ENCODE results near the gene HOXA9.

Gene HOXA9

GRCh38 chr7:27145165-27145913 is 20.0 kb downstream of the HOXA9 start:
- no peak for DNase-seq

- no peak for DNase-seq
Measured at GRCh38 chr7:27144781-27145164, 20.6 kb downstream of the HOXA9 start.

DNA sequence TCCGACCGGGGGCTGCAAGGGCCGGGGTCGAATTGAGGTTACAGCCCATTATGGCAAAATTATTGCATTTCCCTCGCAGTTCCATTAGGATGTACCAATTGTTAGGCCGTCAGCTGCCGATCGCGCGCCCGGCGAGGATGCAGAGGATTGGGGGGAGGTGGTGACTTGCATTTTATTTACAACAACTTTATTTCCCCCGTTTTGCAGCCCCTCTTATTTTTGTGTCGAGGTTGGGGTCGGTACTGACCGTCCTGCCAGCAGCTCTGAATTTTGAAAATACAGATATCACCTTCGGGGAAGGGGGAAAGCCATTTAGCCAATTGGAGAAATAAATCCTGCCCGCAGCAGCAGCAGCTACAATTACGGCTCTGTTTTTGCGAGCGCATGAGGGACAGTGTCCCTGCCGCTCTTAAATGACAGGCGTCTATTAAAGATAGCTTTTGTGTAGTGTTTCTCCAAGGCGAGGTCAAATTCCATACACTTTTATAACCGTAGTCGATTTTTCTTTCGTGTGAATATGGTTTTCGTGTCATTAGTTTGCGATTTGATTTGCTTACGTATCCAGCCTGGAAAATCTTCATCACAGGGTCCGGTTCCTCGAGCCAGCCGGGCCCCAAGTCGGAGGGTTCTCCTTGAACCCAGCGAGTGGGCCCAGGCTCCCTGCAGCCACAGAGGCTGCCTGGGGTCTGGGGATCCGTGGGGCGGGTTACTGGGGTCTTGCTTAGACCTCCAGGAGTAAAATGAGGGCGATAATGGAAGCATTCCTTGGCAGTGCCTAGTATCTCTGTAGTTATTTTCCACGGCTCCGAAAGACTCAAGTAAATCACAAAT is 21.2 kb downstream of the HOXA9 start:
- DNase-seq, result no peak

DNA sequence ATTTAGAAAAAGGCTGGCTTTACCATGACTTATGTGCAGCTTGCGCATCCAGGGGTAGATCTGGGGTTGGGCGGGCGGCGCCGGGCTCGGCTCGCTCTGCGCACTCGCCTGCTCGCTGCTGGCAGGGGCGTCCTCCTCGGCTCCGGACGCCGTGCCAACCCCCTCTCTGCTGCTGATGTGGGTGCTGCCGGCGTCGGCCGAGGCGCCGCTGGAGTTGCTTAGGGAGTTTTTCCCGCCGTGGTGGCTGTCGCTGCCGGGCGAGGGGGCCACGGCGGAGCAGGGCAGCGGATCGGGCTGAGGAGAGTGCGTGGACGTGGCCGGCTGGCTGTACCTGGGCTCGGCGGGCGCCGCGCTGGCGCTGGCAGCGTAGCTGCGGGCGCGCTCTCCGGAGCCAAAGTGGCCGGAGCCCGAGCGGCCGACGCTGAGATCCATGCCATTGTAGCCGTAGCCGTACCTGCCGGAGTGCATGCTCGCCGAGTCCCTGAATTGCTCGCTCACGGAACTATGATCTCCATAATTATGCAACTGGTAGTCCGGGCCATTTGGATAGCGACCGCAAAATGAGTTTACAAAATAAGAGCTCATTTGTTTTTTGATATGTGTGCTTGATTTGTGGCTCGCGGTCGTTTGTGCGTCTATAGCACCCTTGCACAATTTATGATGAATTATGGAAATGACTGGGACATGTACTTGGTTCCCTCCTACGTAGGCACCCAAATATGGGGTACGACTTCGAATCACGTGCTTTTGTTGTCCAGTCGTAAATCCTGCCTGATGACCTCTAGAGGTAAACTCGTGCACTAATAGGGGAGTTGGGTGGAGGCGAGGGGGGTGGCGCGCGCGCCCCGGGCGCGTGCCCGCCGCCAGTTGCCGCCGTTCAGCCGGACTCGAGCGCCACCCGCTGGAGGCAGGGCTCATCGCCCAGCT is 22.1 kb downstream of the HOXA9 start, which contains the start of gene HOXA5:
Gene HOXA5 (minus strand): TSS at position 659 of the 927 bp plus-strand sequence. CDS start 74 bp downstream, at position 585.
- no peak for DNase-seq

DNA sequence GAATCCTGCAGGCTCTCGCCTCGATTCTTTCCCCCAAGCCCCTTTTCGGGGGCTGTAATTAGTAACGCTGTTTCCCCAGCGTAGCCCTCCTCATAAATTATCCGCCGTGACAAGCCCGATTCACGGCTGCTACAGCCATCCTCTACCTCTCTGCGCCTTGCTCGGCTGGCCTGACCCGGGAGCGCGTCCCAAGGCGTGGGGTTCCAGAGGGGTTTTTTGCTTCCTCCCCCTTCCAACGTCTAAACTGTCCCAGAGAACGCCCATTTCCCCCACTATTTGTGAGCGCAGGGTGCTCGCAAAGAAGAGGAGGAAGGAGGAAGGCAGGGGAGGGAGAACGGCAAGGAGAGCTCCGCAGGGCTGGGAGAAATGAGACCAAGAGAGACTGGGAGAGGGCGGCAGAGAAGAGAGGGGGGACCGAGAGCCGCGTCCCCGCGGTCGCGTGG is 22.7 kb downstream of the HOXA9 start:
- no peak for DNase-seq

DNA sequence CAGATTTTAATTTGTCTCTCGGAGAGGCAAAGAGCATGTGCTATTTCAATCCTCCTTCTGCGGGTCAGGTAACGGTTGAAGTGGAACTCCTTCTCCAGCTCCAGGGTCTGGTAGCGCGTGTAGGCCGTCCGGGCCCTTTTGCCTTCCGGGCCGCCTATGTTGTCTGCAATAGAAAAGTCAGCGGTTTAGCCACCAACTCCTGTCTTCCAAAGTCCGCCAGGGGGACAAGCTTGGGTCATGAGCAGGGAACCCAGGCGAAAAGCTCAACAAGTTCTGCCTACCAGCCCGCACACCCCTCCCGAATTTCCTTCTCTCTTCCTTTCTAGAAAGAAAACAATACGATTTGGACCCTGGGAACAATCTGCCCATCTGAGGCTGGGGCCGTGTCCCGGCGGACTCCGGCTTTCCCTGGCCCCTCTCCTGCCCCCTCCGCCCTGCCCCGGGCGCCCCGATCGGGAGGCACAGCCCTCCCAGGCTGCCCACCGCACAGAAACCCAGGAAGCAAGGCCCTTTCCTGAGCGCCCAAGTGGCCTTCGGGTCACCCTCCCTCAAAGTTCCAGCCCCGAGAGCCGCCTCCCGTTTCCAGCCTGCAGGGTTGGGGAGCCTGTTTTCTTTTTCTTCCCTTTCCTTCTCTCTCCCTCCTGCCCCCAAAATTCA is 23.3 kb downstream of the HOXA9 start:
- DNase-seq, result no peak

DNA sequence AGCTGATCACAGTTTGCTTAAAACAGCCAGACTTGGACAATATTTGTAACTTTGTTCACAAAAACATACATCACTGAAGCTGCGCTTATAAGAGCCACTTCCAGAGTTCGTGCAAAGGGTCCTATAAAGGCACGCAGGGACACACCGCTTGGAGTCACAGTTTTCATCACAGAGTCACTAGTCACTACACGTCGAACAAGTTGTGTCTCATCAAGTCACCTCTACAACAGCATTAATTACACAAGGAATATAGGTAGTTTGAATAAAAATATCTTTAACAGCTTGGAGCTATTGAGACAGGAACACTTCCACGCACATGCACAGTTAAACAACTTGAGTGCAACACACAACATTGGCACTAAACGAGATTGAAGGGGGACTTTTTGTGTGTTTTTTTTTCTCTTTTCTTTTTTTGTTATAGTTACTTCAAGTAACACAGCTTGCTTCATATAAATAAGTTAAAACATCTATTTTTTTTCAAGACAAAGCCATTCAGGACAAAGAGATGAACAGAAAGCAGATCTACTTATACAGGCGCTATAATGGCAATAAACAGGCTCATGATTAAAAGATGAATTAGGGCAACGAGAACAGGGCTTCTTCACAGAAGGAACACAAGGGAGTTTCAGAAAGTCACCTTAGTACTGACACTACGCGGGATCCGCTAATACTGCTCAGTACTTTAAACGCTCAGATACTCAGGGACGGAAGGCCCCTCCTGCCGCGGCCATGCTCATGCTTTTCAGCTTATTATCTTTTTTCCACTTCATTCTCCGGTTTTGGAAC is 24.0 kb downstream of the HOXA9 start:
- DNase-seq, result no peak

DNA sequence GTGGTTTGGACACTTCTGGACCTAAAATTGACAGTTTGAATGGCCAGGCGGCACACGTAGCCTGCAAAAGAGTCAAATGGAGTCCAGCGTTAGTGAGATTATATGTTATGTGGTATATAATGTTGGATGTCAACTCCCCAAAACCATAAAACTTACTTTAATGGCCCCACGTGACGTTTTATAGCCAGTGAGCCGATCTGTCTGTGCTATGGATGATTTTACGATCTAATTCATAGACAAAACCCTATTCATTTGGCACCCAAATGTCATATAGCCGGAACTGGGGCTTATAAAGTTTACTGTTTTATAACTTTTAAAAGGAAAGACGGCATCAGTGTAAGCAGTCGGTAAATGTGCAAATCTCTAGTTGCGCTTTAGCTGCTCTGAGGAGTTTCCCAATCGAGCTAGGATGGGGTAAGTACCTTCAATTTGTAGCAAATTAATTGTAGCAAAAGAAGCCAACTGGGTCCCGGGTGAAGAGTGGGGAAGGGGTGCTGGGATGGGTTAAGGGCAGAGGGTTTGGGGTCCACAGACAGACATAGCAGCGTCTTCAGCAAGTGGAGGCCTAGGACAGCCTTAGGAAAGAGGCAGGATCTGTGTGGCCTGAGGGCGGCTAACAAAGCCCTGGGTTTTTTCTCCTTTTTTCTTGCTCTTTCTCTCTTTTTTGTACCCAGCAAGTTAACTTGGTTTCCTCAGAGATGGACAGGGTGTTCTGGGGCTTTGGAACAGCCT is 25.0 kb downstream of the HOXA9 start:
- DNase-seq, result no peak

DNA sequence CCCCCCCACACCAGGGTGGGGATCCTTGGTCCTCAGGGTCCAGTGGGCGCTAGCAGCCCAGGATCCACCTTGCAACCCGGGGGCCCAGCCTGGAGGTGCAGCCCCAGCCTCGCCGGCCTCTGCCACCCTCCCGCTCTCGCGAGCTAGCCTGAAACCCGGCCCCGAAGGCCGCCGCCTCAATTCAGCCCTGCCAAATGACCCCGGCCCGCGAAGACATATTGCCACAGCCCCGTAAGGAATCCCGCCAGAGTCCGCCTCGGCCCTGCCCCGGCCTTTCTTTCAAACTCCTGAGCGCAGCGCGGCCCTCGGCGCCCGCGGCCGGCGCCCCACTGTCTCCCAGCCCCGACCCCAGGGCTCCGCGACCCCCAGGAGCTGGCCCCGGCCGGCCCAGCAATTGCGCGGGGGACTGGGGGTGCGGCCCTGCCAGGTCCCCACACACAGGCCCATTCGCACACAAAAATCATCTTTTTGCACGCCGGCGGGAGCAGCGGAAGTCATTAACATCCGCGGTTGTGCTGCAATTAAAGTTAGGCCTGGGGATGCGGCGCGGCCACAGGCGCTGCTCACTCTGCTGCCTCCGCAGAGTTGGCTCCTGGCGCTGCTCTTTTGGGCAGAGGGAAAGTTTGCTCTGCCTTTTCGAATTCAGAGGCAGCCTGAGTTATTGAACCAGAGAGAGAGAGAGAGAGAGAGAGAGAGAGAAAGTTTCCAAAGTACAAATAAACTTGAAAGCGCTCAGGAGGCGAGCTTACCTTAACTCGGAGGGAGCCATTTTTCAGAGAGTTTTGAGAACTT is 25.8 kb downstream of the HOXA9 start:
- DNase-seq, result no peak

- no peak for DNase-seq
Measured at GRCh38 chr7:27138985-27139333, 26.4 kb downstream of the HOXA9 start.

- no peak for DNase-seq
Measured at GRCh38 chr7:27138472-27138871, 26.9 kb downstream of the HOXA9 start.

DNA sequence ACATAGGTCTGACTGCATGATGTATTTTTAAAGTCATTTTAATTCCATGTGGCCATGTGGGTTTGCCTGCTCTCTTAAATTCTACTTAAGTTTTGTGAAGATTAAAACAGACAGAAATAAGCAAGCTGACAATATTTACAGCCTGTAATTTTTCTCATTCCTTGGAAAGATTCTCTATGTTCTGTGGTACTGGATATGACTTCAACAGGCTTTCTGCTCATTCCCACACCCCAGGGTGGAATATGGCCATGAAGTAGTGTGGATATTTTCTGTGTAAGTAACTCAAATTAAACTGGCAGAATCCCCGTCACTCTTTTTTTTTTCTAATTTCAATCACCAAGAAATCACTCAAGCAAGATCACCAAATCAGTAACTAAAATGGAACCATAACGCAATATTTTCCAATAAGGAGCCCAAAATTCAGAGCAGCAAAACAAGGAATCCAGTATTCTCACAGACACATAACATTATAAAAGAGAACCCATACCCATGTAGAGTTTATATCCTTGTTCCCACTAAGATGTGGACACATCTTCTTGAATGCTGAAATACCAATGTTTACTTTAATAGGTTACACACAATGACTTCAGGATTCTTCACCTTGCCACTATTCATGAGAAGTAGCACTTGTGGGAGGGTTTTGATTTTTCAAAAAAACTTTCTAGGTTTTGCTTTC is 27.6 kb downstream of the HOXA9 start:
- DNase-seq, result no peak

GRCh38 chr7:27134392-27134791 is 30.9 kb downstream of the HOXA9 start:
- no peak for DNase-seq

GRCh38 chr7:27133409-27134231 is 31.7 kb downstream of the HOXA9 start:
- no peak for DNase-seq

GRCh38 chr7:27132978-27133377 is 32.4 kb downstream of the HOXA9 start:
- DNase-seq, result no peak

- no peak for DNase-seq
Measured at GRCh38 chr7:27132214-27132613, 33.1 kb downstream of the HOXA9 start.

DNA sequence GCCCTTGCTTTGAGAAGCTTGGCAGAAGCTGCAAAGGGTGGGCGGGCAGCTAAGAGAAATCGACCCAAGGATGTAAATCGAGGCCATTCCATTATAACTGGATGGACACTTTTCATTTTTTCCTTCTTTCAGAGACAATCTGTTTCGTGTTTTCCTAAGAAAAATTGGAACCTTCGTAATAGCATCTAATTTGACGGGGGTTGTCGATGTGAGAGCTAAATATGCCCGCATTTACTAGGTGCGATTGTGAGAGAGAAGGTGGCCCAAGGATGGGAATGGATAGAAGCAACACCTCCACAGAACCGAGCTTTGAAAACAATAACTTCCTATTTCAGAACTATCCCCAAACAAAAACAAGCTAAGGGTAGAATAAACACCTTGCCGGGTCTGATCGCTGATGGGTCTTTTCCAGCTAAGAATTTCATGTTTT is 33.9 kb downstream of the HOXA9 start:
- DNase-seq, result no peak

Measured in anterior cingulate cortex (tissue), 58 donors.